ENCODE measurements around the gene EOMES. TPM values are rescaled to one million over a fixed set of nuclear protein-coding genes. Genes with fewer than 3 reads are reported as not detected.
A peak's percentile ranks its signal among the peaks of the same experiment; 100 is the strongest.

EOMES gene
- total RNA-seq, 2 experiments from 2014 or later, result 0.64 to 0.69 TPM

GRCh38 chr3:27723001-27723445 lies 900 bp upstream of the EOMES start:
- peak overlapping the region; percentile 92 for H3K4me3 Mint-ChIP-seq
- ChIA-PET POLR2A (interaction anchor here (0.6 to 1.4 kb wide), 4 partner anchors 8 to 563 kb away, joined by 3 to 4 read pairs (median 3); no protein-coding TSS in a partner anchor), CTCF (interaction anchor here (0.7 to 3.7 kb wide), 2 partner anchors 11 to 41 kb away, joined by 3 to 40 read pairs; no protein-coding TSS in a partner anchor)
- H3K9me3 ChIP-seq (ENCODE audit: control insufficient read depth in 1 of 2, insufficient read depth in 1 of 2, low read length in 2 of 2), result peaks cover 0 to 12% of the 10 kb centered on the region in 2 experiments
- ATAC-seq (ENCODE audit: poor library complexity) (no peak), DNase-seq (peak in 2 of 14 experiments; percentile 19 to 25)
- H3K27me3 Mint-ChIP-seq, result peaks cover 93% of the 10 kb centered on the region
- no peaks in the 10 kb centered on the region for H3K36me3 Mint-ChIP-seq (ENCODE audit: low read depth)
- H3K4me1 ChIP-seq (ENCODE audit: insufficient read depth, low read length), result peaks cover 37% of the 10 kb centered on the region
- H3K27me3 ChIP-seq (ENCODE audit: control insufficient read depth in 1 of 2, insufficient read depth in 2 of 2, low read length in 2 of 2), result peaks cover 68 to 75% of the 10 kb centered on the region in 2 experiments
- TF ChIP-seq CTCF (IDR thresholded peaks at IDR 0.05), result no peak
- peak overlapping the region; percentile 68 for H3K4me3 ChIP-seq (ENCODE audit: low read length)
- H3K9me3 Mint-ChIP-seq, result no peaks in the 10 kb centered on the region
- intact Hi-C loops (cut with DNase I, micrococcal nuclease), result loop anchor here in 1 of 2 experiments (10.0 kb wide), 1 partner anchor 162 kb away; no protein-coding TSS in a partner anchor
- peaks cover 48% of the 10 kb centered on the region for H3K4me1 Mint-ChIP-seq (ENCODE audit: low read depth)
- H3K27ac ChIP-seq (ENCODE audit: low read depth in 1 of 2, low read length in 2 of 2), result no peak overlapping the region
- H3K27ac Mint-ChIP-seq, result no peak overlapping the region
- no peaks in the 10 kb centered on the region for H3K36me3 ChIP-seq (ENCODE audit: insufficient read depth, low read length)

DNA sequence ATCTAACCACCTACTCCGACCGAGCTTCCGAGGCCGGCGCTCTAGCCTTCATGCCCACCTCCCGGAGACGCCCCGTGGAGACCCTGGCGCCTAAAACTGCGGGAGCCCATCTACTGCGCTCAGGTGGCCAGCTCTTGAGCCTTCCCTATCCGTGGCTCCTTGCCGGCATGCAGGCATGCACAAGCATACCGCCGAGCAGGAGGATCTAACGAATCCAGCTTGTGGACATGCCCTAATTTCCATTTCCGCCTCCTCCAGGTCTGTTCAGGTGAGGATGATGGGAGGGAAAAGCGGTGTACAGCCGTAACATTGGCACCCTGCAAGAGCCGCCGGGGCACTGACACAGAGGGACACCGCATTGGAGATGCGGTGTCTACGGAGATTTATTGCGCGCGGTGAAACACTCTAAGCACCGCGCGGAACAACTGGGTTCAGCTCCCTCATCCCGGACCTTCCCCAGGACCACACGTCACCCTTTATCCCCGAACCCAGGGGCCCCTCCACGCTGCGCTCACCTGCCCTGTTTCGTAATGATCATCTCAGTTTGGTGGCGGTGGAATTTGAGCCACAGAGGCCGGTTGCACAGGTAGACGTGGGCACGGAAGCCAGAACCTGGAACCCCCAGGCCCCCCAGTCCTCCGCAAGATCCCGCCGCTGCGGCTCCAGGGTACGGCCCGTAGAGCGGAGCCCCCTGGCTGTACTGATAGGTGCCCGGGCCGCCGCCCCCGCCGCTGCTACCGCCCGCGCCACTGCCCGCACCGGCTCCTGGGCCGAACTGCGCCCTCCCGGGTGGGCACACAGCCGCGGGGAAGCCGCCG lies 1.0 kb downstream of the EOMES start:
- intact Hi-C loops (cut with DNase I, micrococcal nuclease), result loop anchor here in 1 of 2 experiments (10.0 kb wide), 1 partner anchor 164 kb away; no protein-coding TSS in a partner anchor
- H3K4me3 ChIP-seq (ENCODE audit: low read length), result peak overlapping the region; percentile 68
- H3K27ac Mint-ChIP-seq, result no peak overlapping the region
- H3K9me3 ChIP-seq (ENCODE audit: control insufficient read depth in 1 of 2, insufficient read depth in 1 of 2, low read length in 2 of 2), result peaks cover 0 to 12% of the 10 kb centered on the region in 2 experiments
- ChIA-PET CTCF (interaction anchor here (1.0 to 3.7 kb wide), 5 partner anchors 9 to 627 kb away, joined by 3 to 40 read pairs (median 5); partner anchors contain the start of genes AZI2 and ZCWPW2), POLR2A (interaction anchor here (0.6 to 1.9 kb wide), 5 partner anchors 8 to 628 kb away, joined by 3 to 11 read pairs (median 5); partner anchors contain the start of genes AZI2 and ZCWPW2)
- TF ChIP-seq CTCF (IDR thresholded peaks at IDR 0.05), result peak; percentile 30
- no peaks in the 10 kb centered on the region for H3K9me3 Mint-ChIP-seq
- H3K27me3 Mint-ChIP-seq, result peaks cover 91% of the 10 kb centered on the region
- peaks cover 37% of the 10 kb centered on the region for H3K4me1 Mint-ChIP-seq (ENCODE audit: low read depth)
- no peaks in the 10 kb centered on the region for H3K36me3 Mint-ChIP-seq (ENCODE audit: low read depth)
- H3K27ac ChIP-seq (ENCODE audit: low read depth in 1 of 2, low read length in 2 of 2), result no peak overlapping the region
- peaks cover 57 to 64% of the 10 kb centered on the region in 2 experiments for H3K27me3 ChIP-seq (ENCODE audit: control insufficient read depth in 1 of 2, insufficient read depth in 2 of 2, low read length in 2 of 2)
- H3K4me3 Mint-ChIP-seq, result peak overlapping the region; percentile 81
- peak; percentile 6 for ATAC-seq (ENCODE audit: poor library complexity)
- no peaks in the 10 kb centered on the region for H3K36me3 ChIP-seq (ENCODE audit: insufficient read depth, low read length)
- peaks cover 37% of the 10 kb centered on the region for H3K4me1 ChIP-seq (ENCODE audit: insufficient read depth, low read length)
- peak in 2 of 14 experiments; percentile 40 to 43 for DNase-seq

DNA sequence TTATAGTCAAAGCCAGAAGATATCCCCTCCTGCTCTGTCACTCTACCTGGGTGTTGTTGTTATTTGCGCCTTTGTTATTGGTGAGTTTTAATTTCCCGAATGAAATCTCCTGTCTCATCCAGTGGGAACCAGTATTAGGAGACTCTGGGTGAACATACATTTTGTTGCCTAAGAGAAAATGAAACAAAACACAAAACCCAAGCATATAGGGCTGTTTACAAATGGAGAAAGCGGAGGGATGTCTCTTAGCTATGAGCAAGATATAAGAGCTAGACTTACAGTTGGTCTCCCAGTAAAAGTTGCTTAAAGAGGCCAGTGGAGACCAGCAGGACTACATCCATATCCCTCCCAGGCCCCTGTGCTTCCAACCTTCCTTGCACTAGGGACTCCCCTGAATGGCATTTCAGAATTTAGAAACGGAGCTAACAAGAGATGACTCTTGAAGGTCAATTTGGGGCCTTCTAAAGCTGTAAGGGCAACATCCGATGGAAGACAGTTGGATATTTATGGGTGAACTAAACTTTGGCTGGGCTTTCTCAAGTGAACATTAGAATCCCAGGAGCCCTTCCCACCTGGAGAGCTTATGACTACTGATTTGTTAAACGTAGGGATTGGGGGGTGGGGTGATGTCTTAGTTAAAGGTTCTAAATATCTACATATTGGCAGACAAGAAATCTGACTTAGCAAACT lies 2.7 kb downstream of the EOMES start:
- Histone ChIP-seq H3K4me3 (ENCODE audit: low read length) (peak overlapping the region; percentile 68), H3K36me3 (ENCODE audit: insufficient read depth, low read length) (no peaks in the 10 kb centered on the region), H3K9me3 (ENCODE audit: control insufficient read depth in 1 of 2, insufficient read depth in 1 of 2, low read length in 2 of 2) (peaks cover 0 to 15% of the 10 kb centered on the region in 2 experiments), H3K27ac (ENCODE audit: low read depth in 1 of 2, low read length in 2 of 2) (no peak overlapping the region), H3K27me3 (ENCODE audit: control insufficient read depth in 1 of 2, insufficient read depth in 2 of 2, low read length in 2 of 2) (peaks cover 55 to 58% of the 10 kb centered on the region in 2 experiments), H3K4me1 (ENCODE audit: insufficient read depth, low read length) (peaks cover 45% of the 10 kb centered on the region)
- DNase-seq (no peak), ATAC-seq (ENCODE audit: poor library complexity) (no peak)
- H3K27me3 Mint-ChIP-seq, result peaks cover 91% of the 10 kb centered on the region
- H3K4me3 Mint-ChIP-seq, result peak overlapping the region; percentile 81
- no peak overlapping the region for H3K27ac Mint-ChIP-seq
- TF ChIP-seq CTCF (IDR thresholded peaks at IDR 0.05), result no peak
- ChIA-PET POLR2A (interaction anchor here (0.9 kb wide), 1 partner anchor 605 kb away, joined by 3 read pairs; no protein-coding TSS in a partner anchor), CTCF (no interaction called here)
- intact Hi-C loops (cut with DNase I, micrococcal nuclease), result loop anchor here in 1 of 2 experiments (10.0 kb wide), 1 partner anchor 165 kb away; no protein-coding TSS in a partner anchor
- H3K4me1 Mint-ChIP-seq (ENCODE audit: low read depth), result peaks cover 39% of the 10 kb centered on the region
- H3K36me3 Mint-ChIP-seq (ENCODE audit: low read depth), result no peaks in the 10 kb centered on the region
- H3K9me3 Mint-ChIP-seq, result no peaks in the 10 kb centered on the region

All from CD4-positive, alpha-beta T cell (primary cell).